K562 (cell line): Measurements from ENCODE around the gene GOLPH3L. TPM values are rescaled to one million over a fixed set of nuclear protein-coding genes. Genes with fewer than 3 reads are reported as not detected.
A peak's percentile ranks its signal among the peaks of the same experiment; 100 is the strongest.

ENCODE experiments used
- CAMTA2 ChIP-seq: fragments of 250-450 bp; sonication (Bioruptor Pico); conservative IDR thresholded peaks from 2 replicates; pipeline ENCODE4 v1.5.1; 2022
- CREB5 ChIP-seq: fragments of 250-450 bp; sonication (Bioruptor Pico); IDR thresholded peaks from 2 replicates; pipeline ENCODE4 v1.5.0; 2020; ENCODE audit warnings: mild to moderate bottlenecking
- DACH1 ChIP-seq: fragments of 450-650 bp; IDR thresholded peaks from 2 replicates; pipeline ENCODE4 v1.6.1; 2018; ENCODE audit not compliant: partially characterized antibody
- ELK3 ChIP-seq: fragments of 450-650 bp; formaldehyde crosslinking; IDR thresholded peaks from 2 replicates; pipeline ENCODE4 v1.4.0; 2020; ENCODE audit warnings: mild to moderate bottlenecking
- L3MBTL2 ChIP-seq: fragments of 450-650 bp; IDR thresholded peaks from 2 replicates; pipeline ENCODE4 v1.6.1; 2016; ENCODE audit warnings: mild to moderate bottlenecking, moderate library complexity
- MBD2 ChIP-seq: sonication (generic); IDR thresholded peaks from 2 replicates; pipeline ENCODE4 v1.6.1; 2016; ENCODE audit warnings: low read depth, borderline replicate concordance
- RBM39 ChIP-seq: fragments of 200-400 bp; formaldehyde crosslinking; optimal IDR thresholded peaks from 2 replicates; pipeline ENCODE3; 2018; ENCODE audit warnings: low read depth, low read length
- RFX1 ChIP-seq: fragments of 450-650 bp; IDR thresholded peaks from 2 replicates; pipeline ENCODE4 v1.6.1; 2016; ENCODE audit warnings: mild to moderate bottlenecking, moderate library complexity
- RREB1 ChIP-seq: fragments of 250-450 bp; sonication (Bioruptor Pico); IDR thresholded peaks from 2 replicates; pipeline ENCODE4 v1.4.0; 2020
- SREBF1 ChIP-seq: fragments of 150-350 bp; IDR thresholded peaks from 2 replicates; pipeline ENCODE4 v1.6.1; 2014; ENCODE audit warnings: antibody characterized with exemption, low read depth, low read length, borderline replicate concordance
- TFE3 ChIP-seq: fragments of 450-650 bp; formaldehyde crosslinking; IDR thresholded peaks from 2 replicates; pipeline ENCODE4 v1.4.0; 2020; ENCODE audit warnings: mild to moderate bottlenecking, mixed read lengths
- TRIM25 ChIP-seq: fragments of 450-650 bp; IDR thresholded peaks from 2 replicates; pipeline ENCODE4 v1.7.0; 2016; ENCODE audit warnings: borderline replicate concordance
- XRCC3 ChIP-seq: fragments of 450-650 bp; IDR thresholded peaks from 2 replicates; pipeline ENCODE4 v1.6.1; 2017; ENCODE audit warnings: mild to moderate bottlenecking, moderate library complexity
- ZBTB8A ChIP-seq: fragments of 450-650 bp; IDR thresholded peaks from 2 replicates; pipeline ENCODE4 v1.6.1; 2018; ENCODE audit warnings: mild to moderate bottlenecking, moderate library complexity; ENCODE audit not compliant: partially characterized antibody
- ZNF316 ChIP-seq: fragments of 450-650 bp; IDR thresholded peaks from 2 replicates; pipeline ENCODE4 v1.6.1; 2016
- ZNF76 ChIP-seq: fragments of 250-450 bp; sonication (Bioruptor Pico); IDR thresholded peaks from 2 replicates; pipeline ENCODE4 v1.4.0; 2020; ENCODE audit warnings: mild to moderate bottlenecking, moderate library complexity, borderline replicate concordance
- polyA plus RNA-seq, 8 experiments: library from polyadenylated mRNA; depleted of rRNA in 4 of 8; stranded (reverse) in 5 of 8; unstranded in 3 of 8; fragments of >200 nt; fragmentation: Nextera tagmentation in 2 of 8; fragmentation: Illumina TruSeq in 1 of 8; extraction: Ambion mirVana in 2 of 8; extraction: Trizol in 1 of 8; gene quantifications; 2 replicates each; pipeline versions ENCODE4 v1.2.1 to v1.2.3, GENCODE V29; 2011 to 2014; ENCODE audit warnings: inconsistent platforms in 1 of 8, missing spikeins in 1 of 8
- total RNA-seq, 7 experiments: library from RNA; depleted of rRNA in 6 of 7; stranded (reverse); fragments of >200 nt in 6 of 7; fragmentation: Illumina TruSeq in 2 of 7; extraction: Trizol in 2 of 7; gene quantifications; 2 replicates each; pipeline versions ENCODE4 v1.2.1 to v1.2.3, GENCODE V29; 2011 to 2021; ENCODE audit warnings: low replicate concordance in 1 of 7

Gene GOLPH3L
- total and polyA plus RNA-seq, 9 of the 15 experiments (the other 6 are each of a cell fraction or from before 2014, with no cell fraction given): 8.1 to 42.1 (median 21.6) TPM

GRCh38 chr1:150619576-150620509 lies 77.1 kb downstream of the GOLPH3L start (continued):
- no peak for TF ChIP-seq RREB1
- no peak for TF ChIP-seq RFX1
- no peak for TF ChIP-seq ZBTB8A
- TF ChIP-seq L3MBTL2: no peak
- no peak for TF ChIP-seq TRIM25
- no peak for TF ChIP-seq CREB5 (CRISPR knock-in tag)
- TF ChIP-seq XRCC3: no peak
- no peak for TF ChIP-seq ELK3 (CRISPR knock-in tag)
- TF ChIP-seq DACH1: peak; percentile 90
- TF ChIP-seq CAMTA2: no peak
- no peak for TF ChIP-seq TFE3 (CRISPR knock-in tag)
- TF ChIP-seq RBM39: no peak
- no peak for TF ChIP-seq SREBF1
- peak; percentile 41; the same call in 1 of the 2 replicates for TF ChIP-seq ZNF316
- TF ChIP-seq MBD2: no peak
- TF ChIP-seq ZNF76 (CRISPR knock-in tag): no peak
